Measurements from ENCODE around the gene TAS2R30.

TAS2R30 gene

GRCh38 chr12:11092128-11092527, 42.3 kb downstream of the TAS2R30 start, which contains the start of gene TAS2R43:
Gene TAS2R43 (minus strand): TSS chr12:11092313. CDS start chr12:11092229, 84 bp downstream.
- no peak within 1 kb of the TSS for H3K4me3 Mint-ChIP-seq
- no peaks in the 10 kb centered on the region for H3K9me3 Mint-ChIP-seq
- no peaks in the 10 kb centered on the region for H3K27me3 Mint-ChIP-seq (ENCODE audit: low read depth)
- H3K4me1 Mint-ChIP-seq (ENCODE audit: low read depth): peaks cover 2% of the 10 kb centered on the region
- H3K27ac Mint-ChIP-seq: no peak within 1 kb of the TSS
- H3K36me3 Mint-ChIP-seq (ENCODE audit: low read depth): peaks cover 4% of the 10 kb centered on the region

GRCh38 chr12:11089246-11089645, 45.2 kb downstream of the TAS2R30 start:
- Mint-ChIP-seq H3K9me3 (peaks cover under 1% of the 10 kb centered on the region), H3K36me3 (ENCODE audit: low read depth) (peaks cover 4% of the 10 kb centered on the region), H3K27me3 (ENCODE audit: low read depth) (no peaks in the 10 kb centered on the region), H3K4me1 (ENCODE audit: low read depth) (peaks cover 4% of the 10 kb centered on the region), H3K4me3 (no peak overlapping the region), H3K27ac (no peak overlapping the region)

DNA sequence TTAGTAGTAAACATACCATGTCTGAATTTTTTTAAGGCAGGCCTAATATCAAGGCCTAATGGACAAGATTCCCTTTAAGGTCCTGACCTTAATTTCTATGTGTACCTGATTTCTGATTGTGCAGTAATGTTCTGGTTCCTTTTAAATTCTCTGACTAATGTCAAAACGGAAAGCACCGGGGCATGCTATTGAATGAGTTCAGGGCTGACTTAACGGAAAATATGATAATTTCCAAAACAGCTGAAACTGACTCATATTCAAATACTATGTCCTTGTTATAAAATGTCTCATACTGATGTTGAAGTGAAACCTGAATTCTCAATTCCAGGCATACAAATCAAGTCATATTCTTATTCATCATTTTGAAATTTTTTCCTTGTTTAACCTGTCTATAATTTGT, 49.0 kb downstream of the TAS2R30 start:
- no peak overlapping the region for H3K4me3 Mint-ChIP-seq
- peaks cover 13% of the 10 kb centered on the region for H3K36me3 Mint-ChIP-seq (ENCODE audit: low read depth)
- H3K4me1 Mint-ChIP-seq (ENCODE audit: low read depth): peaks cover 4% of the 10 kb centered on the region
- no peak overlapping the region for H3K27ac Mint-ChIP-seq
- peaks cover 12% of the 10 kb centered on the region for H3K9me3 Mint-ChIP-seq
- H3K27me3 Mint-ChIP-seq (ENCODE audit: low read depth): no peaks in the 10 kb centered on the region

Data from T-helper 1 cell treated with Interleukin-12 subunit alpha and Interleukin-12 subunit beta and Interleukin-4 antibody, amounts not matched to agents 30 μg/mL and 1 μg/mL, for 36 hours (primary cell).